ENCODE data around the gene TAF11L12. TPM values are rescaled to one million over a fixed set of nuclear protein-coding genes. Genes with fewer than 3 reads are reported as not detected.
"Not testable (repeated sequence)": the region's sequence is repeated elsewhere in the genome, so short reads cannot be mapped to it uniquely, and the experiment has no call there.

The TAF11L12 gene
- not detected in 2 replicates for total RNA-seq
- long read RNA-seq: 0 reads

DNA sequence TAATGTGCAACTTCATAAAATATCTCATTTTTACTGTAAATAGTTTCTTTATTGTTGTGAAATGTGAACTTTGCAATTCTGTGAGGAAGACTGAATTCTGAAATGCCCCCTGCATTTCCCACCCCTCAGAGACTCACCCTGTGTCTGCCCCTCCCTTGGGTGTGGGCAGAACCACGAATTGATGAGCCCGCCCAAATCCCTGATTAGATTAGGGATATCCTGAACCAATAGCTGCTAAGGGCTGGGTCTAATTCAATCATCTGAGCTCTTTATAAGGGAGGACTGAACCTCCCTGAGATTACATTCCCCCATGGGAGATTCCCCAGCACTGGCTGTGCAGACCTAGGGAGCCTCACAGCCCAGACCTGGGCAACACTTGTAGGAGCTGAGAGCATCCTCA is at the start of gene TAF11L12:
TAF11L12 (plus strand) TSS at position 301 of the 400 bp plus-strand sequence.
- not testable (repeated sequence) for H3K27ac Mint-ChIP-seq (ENCODE audit: unreplicated experiment); DNase-seq (ENCODE audit: extremely low spot score, unreplicated experiment); H3K4me3 Mint-ChIP-seq (ENCODE audit: unreplicated experiment); H3K9me3 Mint-ChIP-seq (ENCODE audit: unreplicated experiment); H3K4me1 Mint-ChIP-seq (ENCODE audit: unreplicated experiment); H3K36me3 Mint-ChIP-seq (ENCODE audit: unreplicated experiment); H3K27me3 Mint-ChIP-seq (ENCODE audit: unreplicated experiment)

DNA sequence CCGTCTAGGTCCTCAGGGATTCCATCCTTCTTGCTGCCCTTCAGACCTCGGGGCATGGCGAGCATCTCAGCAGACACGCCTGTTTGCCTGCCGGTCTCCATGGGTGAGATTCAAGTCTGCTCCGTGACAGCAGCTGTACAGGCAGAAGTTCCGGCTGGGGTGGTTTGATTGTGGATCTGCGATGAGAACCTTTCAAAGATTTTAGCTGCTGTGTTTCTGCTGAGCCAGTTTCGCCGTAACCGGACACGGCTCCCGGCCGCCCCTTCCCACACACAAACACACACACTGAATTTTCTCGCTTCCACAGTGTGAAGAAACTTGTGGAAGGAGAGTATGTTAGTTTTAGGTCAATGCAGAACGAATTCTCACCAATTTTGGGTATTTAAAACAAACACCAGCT is 24.5 kb upstream of the TAF11L12 start, which contains the start of gene TAF11L7:
TAF11L7 (minus strand) TSS at position 101 of the 400 bp plus-strand sequence.
- H3K9me3 Mint-ChIP-seq (ENCODE audit: unreplicated experiment); DNase-seq (ENCODE audit: extremely low spot score, unreplicated experiment); H3K36me3 Mint-ChIP-seq (ENCODE audit: unreplicated experiment); H3K27me3 Mint-ChIP-seq (ENCODE audit: unreplicated experiment); H3K4me1 Mint-ChIP-seq (ENCODE audit: unreplicated experiment); H3K4me3 Mint-ChIP-seq (ENCODE audit: unreplicated experiment); H3K27ac Mint-ChIP-seq (ENCODE audit: unreplicated experiment): not testable (repeated sequence)

DNA sequence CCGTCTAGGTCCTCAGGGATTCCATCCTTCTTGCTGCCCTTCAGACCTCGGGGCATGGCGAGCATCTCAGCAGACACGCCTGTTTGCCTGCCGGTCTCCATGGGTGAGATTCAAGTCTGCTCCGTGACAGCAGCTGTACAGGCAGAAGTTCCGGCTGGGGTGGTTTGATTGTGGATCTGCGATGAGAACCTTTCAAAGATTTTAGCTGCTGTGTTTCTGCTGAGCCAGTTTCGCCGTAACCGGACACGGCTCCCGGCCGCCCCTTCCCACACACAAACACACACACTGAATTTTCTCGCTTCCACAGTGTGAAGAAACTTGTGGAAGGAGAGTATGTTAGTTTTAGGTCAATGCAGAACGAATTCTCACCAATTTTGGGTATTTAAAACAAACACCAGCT is 19.3 kb upstream of the TAF11L12 start, which contains the start of gene TAF11L8:
TAF11L8 (minus strand) TSS at position 101 of the 400 bp plus-strand sequence.
- not testable (repeated sequence) for H3K9me3 Mint-ChIP-seq (ENCODE audit: unreplicated experiment); H3K36me3 Mint-ChIP-seq (ENCODE audit: unreplicated experiment); H3K4me1 Mint-ChIP-seq (ENCODE audit: unreplicated experiment); H3K27ac Mint-ChIP-seq (ENCODE audit: unreplicated experiment); H3K4me3 Mint-ChIP-seq (ENCODE audit: unreplicated experiment); DNase-seq (ENCODE audit: extremely low spot score, unreplicated experiment); H3K27me3 Mint-ChIP-seq (ENCODE audit: unreplicated experiment)

DNA sequence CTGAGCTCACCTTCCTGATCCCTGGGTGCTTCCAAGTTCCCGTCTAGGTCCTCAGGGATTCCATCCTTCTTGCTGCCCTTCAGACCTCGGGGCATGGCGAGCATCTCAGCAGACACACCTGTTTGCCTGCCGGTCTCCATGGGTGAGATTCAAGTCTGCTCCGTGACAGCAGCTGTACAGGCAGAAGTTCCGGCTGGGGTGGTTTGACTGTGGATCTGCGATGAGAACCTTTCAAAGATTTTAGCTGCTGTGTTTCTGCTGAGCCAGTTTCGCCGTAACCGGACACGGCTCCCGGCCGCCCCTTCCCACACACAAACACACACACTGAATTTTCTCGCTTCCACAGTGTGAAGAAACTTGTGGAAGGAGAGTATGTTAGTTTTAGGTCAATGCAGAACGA is 15.9 kb upstream of the TAF11L12 start, which contains the start of gene TAF11L9:
TAF11L9 (minus strand) TSS at position 140 of the 400 bp plus-strand sequence.
- not testable (repeated sequence) for H3K27me3 Mint-ChIP-seq (ENCODE audit: unreplicated experiment); H3K4me3 Mint-ChIP-seq (ENCODE audit: unreplicated experiment); H3K4me1 Mint-ChIP-seq (ENCODE audit: unreplicated experiment); H3K36me3 Mint-ChIP-seq (ENCODE audit: unreplicated experiment); H3K9me3 Mint-ChIP-seq (ENCODE audit: unreplicated experiment); H3K27ac Mint-ChIP-seq (ENCODE audit: unreplicated experiment)
- peak; percentile 92 for DNase-seq (ENCODE audit: extremely low spot score, unreplicated experiment)

DNA sequence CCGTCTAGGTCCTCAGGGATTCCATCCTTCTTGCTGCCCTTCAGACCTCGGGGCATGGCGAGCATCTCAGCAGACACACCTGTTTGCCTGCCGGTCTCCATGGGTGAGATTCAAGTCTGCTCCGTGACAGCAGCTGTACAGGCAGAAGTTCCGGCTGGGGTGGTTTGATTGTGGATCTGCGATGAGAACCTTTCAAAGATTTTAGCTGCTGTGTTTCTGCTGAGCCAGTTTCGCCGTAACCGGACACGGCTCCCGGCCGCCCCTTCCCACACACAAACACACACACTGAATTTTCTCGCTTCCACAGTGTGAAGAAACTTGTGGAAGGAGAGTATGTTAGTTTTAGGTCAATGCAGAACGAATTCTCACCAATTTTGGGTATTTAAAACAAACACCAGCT is 12.5 kb upstream of the TAF11L12 start, which contains the start of gene TAF11L10:
TAF11L10 (minus strand) TSS at position 101 of the 400 bp plus-strand sequence.
- H3K27me3 Mint-ChIP-seq (ENCODE audit: unreplicated experiment); H3K27ac Mint-ChIP-seq (ENCODE audit: unreplicated experiment); H3K4me3 Mint-ChIP-seq (ENCODE audit: unreplicated experiment); H3K4me1 Mint-ChIP-seq (ENCODE audit: unreplicated experiment); H3K36me3 Mint-ChIP-seq (ENCODE audit: unreplicated experiment); DNase-seq (ENCODE audit: extremely low spot score, unreplicated experiment); H3K9me3 Mint-ChIP-seq (ENCODE audit: unreplicated experiment): not testable (repeated sequence)

DNA sequence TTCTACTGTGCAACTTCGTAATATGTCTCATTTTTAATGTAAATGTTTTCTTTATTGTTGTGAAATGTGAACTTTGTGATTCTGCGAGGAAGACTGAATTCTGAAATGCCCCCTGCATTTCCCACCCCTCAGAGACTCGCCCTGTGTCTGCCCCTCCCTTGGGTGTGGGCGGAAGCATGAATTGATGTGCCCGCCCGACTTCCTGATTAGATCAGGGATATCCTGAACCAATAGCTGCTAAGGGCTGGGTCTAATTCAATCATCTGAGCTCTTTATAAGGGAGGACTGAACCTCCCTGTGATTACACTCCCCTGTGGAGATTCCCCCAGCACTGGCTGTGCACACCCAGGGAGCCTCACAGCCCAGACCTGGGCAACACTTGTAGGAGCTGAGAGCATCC is 6.3 kb upstream of the TAF11L12 start, which contains the start of gene TAF11L11:
TAF11L11 (plus strand) TSS at position 304 of the 400 bp plus-strand sequence.
- not testable (repeated sequence) for H3K27me3 Mint-ChIP-seq (ENCODE audit: unreplicated experiment); H3K36me3 Mint-ChIP-seq (ENCODE audit: unreplicated experiment); H3K9me3 Mint-ChIP-seq (ENCODE audit: unreplicated experiment); DNase-seq (ENCODE audit: extremely low spot score, unreplicated experiment); H3K4me3 Mint-ChIP-seq (ENCODE audit: unreplicated experiment); H3K27ac Mint-ChIP-seq (ENCODE audit: unreplicated experiment)
- peaks cover 17% of the 10 kb centered on the region for H3K4me1 Mint-ChIP-seq (ENCODE audit: unreplicated experiment)

DNA sequence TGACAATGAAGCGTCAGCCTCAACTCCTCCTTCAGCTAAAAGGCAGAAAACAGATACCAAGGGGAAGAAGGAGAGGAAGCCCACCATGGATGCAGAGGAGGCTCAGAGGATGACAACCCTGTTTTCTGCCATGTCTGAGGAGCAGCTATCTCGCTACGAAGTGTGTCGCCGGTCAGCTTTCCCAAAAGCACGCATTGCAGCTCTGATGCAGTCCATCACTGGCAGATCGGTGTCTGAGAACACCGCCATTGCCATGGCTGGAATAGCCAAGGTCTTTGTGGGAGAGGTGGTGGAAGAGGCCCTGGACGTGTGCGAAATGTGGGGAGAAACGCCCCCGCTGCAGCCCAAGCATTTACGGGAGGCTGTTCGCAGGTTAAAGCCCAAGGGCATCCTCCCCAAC is 5.2 kb upstream of the TAF11L12 start:
- TF ChIP-seq, protein P1, sequence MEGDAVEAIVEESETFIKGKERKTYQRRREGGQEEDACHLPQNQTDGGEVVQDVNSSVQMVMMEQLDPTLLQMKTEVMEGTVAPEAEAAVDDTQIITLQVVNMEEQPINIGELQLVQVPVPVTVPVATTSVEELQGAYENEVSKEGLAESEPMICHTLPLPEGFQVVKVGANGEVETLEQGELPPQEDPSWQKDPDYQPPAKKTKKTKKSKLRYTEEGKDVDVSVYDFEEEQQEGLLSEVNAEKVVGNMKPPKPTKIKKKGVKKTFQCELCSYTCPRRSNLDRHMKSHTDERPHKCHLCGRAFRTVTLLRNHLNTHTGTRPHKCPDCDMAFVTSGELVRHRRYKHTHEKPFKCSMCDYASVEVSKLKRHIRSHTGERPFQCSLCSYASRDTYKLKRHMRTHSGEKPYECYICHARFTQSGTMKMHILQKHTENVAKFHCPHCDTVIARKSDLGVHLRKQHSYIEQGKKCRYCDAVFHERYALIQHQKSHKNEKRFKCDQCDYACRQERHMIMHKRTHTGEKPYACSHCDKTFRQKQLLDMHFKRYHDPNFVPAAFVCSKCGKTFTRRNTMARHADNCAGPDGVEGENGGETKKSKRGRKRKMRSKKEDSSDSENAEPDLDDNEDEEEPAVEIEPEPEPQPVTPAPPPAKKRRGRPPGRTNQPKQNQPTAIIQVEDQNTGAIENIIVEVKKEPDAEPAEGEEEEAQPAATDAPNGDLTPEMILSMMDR (IDR thresholded peaks at IDR 0.05): no peak
- no peaks in the 10 kb centered on the region for H3K9me3 Mint-ChIP-seq (ENCODE audit: unreplicated experiment)
- no peak overlapping the region for H3K27ac Mint-ChIP-seq (ENCODE audit: unreplicated experiment)
- no peak for DNase-seq (ENCODE audit: extremely low spot score, unreplicated experiment)
- H3K4me1 Mint-ChIP-seq (ENCODE audit: unreplicated experiment): peaks cover 17% of the 10 kb centered on the region
- no peaks in the 10 kb centered on the region for H3K27me3 Mint-ChIP-seq (ENCODE audit: unreplicated experiment)
- no peaks in the 10 kb centered on the region for H3K36me3 Mint-ChIP-seq (ENCODE audit: unreplicated experiment)
- no peak overlapping the region for H3K4me3 Mint-ChIP-seq (ENCODE audit: unreplicated experiment)

DNA sequence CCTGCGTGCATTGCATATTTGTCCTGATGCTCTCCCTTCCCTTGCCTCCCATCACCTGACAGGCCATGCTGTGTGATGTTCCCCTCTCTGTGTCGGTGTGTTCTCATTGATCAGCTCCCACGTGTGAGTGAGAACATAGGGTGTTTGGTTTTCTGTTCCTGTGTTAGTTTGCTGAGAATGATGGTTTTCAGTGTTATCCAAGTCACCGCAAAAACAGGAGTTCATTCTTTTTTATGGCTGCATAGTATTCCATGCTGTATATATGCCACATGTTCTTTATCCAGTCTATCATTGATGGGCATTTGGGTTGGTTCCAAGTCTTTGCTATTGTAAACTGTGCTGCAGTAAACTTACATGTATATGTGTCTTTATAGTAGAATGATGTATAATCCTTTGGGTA is 2.7 kb upstream of the TAF11L12 start:
- H3K4me3 Mint-ChIP-seq (ENCODE audit: unreplicated experiment); DNase-seq (ENCODE audit: extremely low spot score, unreplicated experiment); H3K27me3 Mint-ChIP-seq (ENCODE audit: unreplicated experiment); H3K9me3 Mint-ChIP-seq (ENCODE audit: unreplicated experiment); H3K27ac Mint-ChIP-seq (ENCODE audit: unreplicated experiment); H3K36me3 Mint-ChIP-seq (ENCODE audit: unreplicated experiment): not testable (repeated sequence)
- H3K4me1 Mint-ChIP-seq (ENCODE audit: unreplicated experiment): peaks cover 17% of the 10 kb centered on the region
